Tibial artery (tissue), 4 donors: Measurements from ENCODE around the gene KAT6B.
A peak's percentile ranks its signal among the peaks of the same experiment; 100 is the strongest.

ENCODE experiments used
- DNase-seq, 2 donors: peaks; one replicate each; pipeline ENCODE4 v3.0.0-alpha.2; 2019
- H3K27ac ChIP-seq, 2 donors: fragments of 200-600 bp; sonication (generic) in 1 of 2; 1 replicate in 1 of 2; 2 replicates in 1 of 2; pipeline ENCODE4 v1.5.1; 2018 to 2019; ENCODE audit warnings: mild to moderate bottlenecking in 1 of 2
- H3K27me3 ChIP-seq, 2 donors: fragments of 200-600 bp; sonication (generic) in 1 of 2; one replicate each; pipeline versions ENCODE4 v1.5.1 to v1.6.0; 2016 to 2019
- H3K36me3 ChIP-seq, 3 donors: fragments of 200-600 bp; sonication (generic) in 2 of 3; one replicate each; pipeline ENCODE4 v1.5.1; 2016 to 2019; ENCODE audit warnings: mild to moderate bottlenecking in 2 of 3
- H3K4me1 ChIP-seq, 4 donors: fragments of 200-600 bp; sonication (generic) in 2 of 4; 1 replicate in 3 of 4; 2 replicates in 1 of 4; pipeline ENCODE4 v1.5.1; 2016 to 2019
- H3K4me3 ChIP-seq, 2 donors: fragments of 200-600 bp; sonication (generic) in 1 of 2; 1 replicate in 1 of 2; 2 replicates in 1 of 2; pipeline ENCODE4 v1.5.1; 2018 to 2019; ENCODE audit warnings: mild to moderate bottlenecking in 2 of 2
- H3K9me3 ChIP-seq, 3 donors: fragments of 200-600 bp; sonication (generic) in 1 of 3; one replicate each; pipeline ENCODE4 v1.5.1; 2016 to 2019
- intact Hi-C: fragments of 100-400 bp; cut with DNase I; formaldehyde crosslinking; loops from one replicate; pipeline ENCODE4 v1.15.0; 2023; ENCODE audit warnings: low total_unique reads
- TF ChIP-seq, protein P1 (sequence below), 2 experiments: fragments of 200-600 bp in 1 of 2; fragments of 450-650 bp in 1 of 2; IDR thresholded peaks; one replicate each; pipeline ENCODE4 v1.5.1; 2017 to 2019; ENCODE audit warnings: antibody characterized with exemption in 2 of 2, mild to moderate bottlenecking in 1 of 2, moderate library complexity in 1 of 2

KAT6B gene

DNA sequence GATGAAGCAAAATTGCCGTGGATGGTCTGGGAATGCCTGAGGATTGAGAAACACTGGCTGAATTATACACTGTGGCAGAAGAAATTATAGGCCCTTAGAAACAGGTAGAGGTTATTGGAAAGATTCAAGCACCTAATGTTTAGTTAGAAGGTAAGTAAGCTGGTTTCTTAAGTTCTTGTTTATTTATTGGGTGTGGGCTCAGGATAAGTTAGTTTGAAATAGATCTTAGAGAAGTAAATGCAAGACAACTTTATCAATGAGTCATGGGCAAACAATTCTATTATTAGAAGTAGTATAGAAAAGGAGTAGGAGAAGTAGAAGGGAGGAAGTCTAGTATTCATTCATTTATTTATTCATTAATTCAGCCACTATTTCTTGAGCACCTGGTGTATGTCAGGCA is 96.5 kb downstream of the KAT6B start:
- Histone ChIP-seq H3K36me3 (no peaks in the 10 kb centered on the region), H3K9me3 (peaks cover 0 to 9% (median 4%) of the 10 kb centered on the region in 3 donors), H3K27me3 (no peaks in the 10 kb centered on the region), H3K4me1 (peaks cover 0 to 55% (median 28%) of the 10 kb centered on the region in 4 donors), H3K4me3 (no peak overlapping the region), H3K27ac (peak overlapping the region in 1 of 2 donors; percentile 42)
- intact Hi-C loops = no loop called here
- TF ChIP-seq, protein P1, sequence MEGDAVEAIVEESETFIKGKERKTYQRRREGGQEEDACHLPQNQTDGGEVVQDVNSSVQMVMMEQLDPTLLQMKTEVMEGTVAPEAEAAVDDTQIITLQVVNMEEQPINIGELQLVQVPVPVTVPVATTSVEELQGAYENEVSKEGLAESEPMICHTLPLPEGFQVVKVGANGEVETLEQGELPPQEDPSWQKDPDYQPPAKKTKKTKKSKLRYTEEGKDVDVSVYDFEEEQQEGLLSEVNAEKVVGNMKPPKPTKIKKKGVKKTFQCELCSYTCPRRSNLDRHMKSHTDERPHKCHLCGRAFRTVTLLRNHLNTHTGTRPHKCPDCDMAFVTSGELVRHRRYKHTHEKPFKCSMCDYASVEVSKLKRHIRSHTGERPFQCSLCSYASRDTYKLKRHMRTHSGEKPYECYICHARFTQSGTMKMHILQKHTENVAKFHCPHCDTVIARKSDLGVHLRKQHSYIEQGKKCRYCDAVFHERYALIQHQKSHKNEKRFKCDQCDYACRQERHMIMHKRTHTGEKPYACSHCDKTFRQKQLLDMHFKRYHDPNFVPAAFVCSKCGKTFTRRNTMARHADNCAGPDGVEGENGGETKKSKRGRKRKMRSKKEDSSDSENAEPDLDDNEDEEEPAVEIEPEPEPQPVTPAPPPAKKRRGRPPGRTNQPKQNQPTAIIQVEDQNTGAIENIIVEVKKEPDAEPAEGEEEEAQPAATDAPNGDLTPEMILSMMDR (IDR thresholded peaks at IDR 0.05) = no peak
- no peak for DNase-seq

DNA sequence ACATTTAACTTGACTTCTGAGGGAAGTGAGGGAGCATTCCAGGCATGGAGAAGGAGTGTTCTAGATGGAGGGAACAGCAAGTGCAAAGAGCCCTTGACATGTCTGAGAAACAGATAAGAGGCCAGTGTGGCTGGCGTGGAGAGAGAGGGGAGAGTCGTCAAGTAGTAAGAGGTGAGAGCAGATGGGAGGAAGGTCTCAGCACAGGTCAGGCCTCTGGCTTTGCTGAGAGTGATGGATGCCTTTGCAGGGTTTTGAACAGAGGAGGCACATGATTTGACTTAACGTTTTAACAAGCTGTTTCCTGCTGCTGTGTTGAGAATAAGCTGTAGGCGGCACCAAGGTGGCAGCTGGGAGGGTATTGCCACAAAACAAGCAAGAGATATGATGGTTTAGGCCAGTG is 97.2 kb downstream of the KAT6B start:
- no peak overlapping the region for H3K4me3 ChIP-seq
- peaks cover 0 to 9% (median 4%) of the 10 kb centered on the region in 3 donors for H3K9me3 ChIP-seq
- intact Hi-C loops = no loop called here
- DNase-seq = no peak
- H3K4me1 ChIP-seq = peaks cover 0 to 61% (median 31%) of the 10 kb centered on the region in 4 donors
- H3K36me3 ChIP-seq = no peaks in the 10 kb centered on the region
- H3K27me3 ChIP-seq = no peaks in the 10 kb centered on the region
- H3K27ac ChIP-seq = peak overlapping the region; percentile 42 to 53
- TF ChIP-seq, protein P1 (IDR thresholded peaks at IDR 0.05) = no peak

DNA sequence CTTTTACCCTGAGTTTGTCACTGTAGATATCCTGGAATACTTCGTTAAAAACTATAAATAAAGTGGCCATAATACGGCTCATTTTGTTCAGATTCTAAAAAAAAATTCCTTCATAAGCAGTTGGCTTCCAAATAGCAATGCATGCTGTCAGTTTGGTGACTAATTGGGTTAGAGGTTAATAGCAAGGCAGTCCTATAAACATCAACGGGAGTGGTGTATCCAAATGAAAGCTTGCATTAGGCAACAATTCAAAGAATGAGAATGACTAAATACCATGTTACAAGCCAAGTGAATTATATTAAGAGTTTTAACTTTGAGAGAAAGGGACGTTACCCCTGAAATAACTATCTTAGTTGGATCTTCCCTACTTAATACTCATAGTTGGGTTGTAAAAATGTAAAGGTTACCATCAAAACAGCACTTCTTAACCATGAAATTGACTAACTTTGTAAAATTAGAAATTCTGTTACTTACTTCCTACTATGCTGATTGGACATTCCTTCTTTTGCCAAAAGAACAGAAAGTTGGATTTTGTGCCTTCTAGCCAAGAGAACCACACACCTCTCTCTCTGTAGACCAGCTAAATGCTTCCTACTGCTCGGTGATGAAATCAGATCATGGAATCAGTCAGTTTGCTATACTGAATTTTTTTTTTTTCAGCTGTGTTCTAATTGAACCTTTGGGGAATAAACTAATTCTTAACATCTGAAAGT is 98.0 kb downstream of the KAT6B start:
- Histone ChIP-seq H3K27ac (peak overlapping the region; percentile 42 to 53), H3K4me3 (peak overlapping the region; percentile 7 to 14), H3K27me3 (no peaks in the 10 kb centered on the region), H3K4me1 (peaks cover 0 to 70% (median 33%) of the 10 kb centered on the region in 4 donors), H3K9me3 (peaks cover 0 to 6% (median 2%) of the 10 kb centered on the region in 3 donors), H3K36me3 (no peaks in the 10 kb centered on the region)
- intact Hi-C loops = no loop called here
- no peak for DNase-seq
- TF ChIP-seq, protein P1 (IDR thresholded peaks at IDR 0.05) = no peak

DNA sequence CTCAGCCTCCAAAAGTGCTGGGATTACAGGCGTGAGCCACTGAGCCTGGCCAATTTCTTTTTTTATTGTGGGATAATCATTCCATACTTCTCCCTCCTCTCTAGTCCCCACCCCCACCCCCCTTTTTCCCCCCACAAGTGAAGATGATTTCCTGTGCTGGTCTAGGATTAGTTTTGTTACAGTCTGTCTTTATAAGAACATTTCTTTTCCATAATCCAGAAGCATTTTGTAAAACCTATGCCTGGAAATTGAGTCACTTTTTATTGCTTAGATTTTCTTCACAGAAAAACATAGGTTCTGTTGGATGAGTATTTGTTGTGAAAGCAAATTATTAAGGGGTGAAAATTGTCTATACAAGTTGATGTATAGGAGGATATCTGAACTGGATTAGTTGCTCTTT is 98.9 kb downstream of the KAT6B start:
- TF ChIP-seq, protein P1 (IDR thresholded peaks at IDR 0.05) = no peak
- intact Hi-C loops = no loop called here
- peak overlapping the region; percentile 42 to 53 for H3K27ac ChIP-seq
- DNase-seq = no peak
- peaks cover 0 to 76% (median 33%) of the 10 kb centered on the region in 4 donors for H3K4me1 ChIP-seq
- no peaks in the 10 kb centered on the region for H3K9me3 ChIP-seq
- no peaks in the 10 kb centered on the region for H3K27me3 ChIP-seq
- H3K36me3 ChIP-seq = no peaks in the 10 kb centered on the region
- no peak overlapping the region for H3K4me3 ChIP-seq

DNA sequence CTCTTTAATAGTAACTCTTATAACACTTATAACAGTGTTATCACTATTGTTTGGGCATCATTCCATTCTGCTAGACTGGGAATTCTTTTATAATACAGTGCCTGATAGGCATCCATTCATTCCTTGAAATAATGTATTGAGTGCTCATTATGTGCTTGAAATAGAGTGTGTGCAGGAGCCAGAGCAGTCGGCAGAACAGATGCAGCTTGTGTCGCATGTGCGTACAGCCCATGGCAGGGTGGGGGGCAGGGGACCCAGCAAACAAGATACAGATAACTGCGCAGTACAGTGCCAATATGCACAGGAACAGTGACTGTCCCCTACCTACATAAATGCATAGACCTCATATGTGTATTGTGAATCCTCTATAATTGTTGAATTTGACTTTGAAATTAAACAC is 99.3 kb downstream of the KAT6B start:
- DNase-seq = no peak
- Histone ChIP-seq H3K27me3 (no peaks in the 10 kb centered on the region), H3K4me3 (no peak overlapping the region), H3K27ac (peak overlapping the region in 1 of 2 donors; percentile 53), H3K4me1 (peaks cover 0 to 78% (median 33%) of the 10 kb centered on the region in 4 donors), H3K9me3 (no peaks in the 10 kb centered on the region), H3K36me3 (no peaks in the 10 kb centered on the region)
- intact Hi-C loops = no loop called here
- TF ChIP-seq, protein P1 (IDR thresholded peaks at IDR 0.05) = no peak
